Activated CD8-positive, alpha-beta memory T cell treated with anti-CD3 and anti-CD28 coated beads, Interleukin-2, amount 50 U/mL, for 24 hours (primary cell): ENCODE data around the gene EFNA4.

Experiments
- DNase-seq: peaks from one replicate; pipeline ENCODE4 v3.0.0-alpha.2; 2020; ENCODE audit errors: extremely low read depth

Gene EFNA4

DNA sequence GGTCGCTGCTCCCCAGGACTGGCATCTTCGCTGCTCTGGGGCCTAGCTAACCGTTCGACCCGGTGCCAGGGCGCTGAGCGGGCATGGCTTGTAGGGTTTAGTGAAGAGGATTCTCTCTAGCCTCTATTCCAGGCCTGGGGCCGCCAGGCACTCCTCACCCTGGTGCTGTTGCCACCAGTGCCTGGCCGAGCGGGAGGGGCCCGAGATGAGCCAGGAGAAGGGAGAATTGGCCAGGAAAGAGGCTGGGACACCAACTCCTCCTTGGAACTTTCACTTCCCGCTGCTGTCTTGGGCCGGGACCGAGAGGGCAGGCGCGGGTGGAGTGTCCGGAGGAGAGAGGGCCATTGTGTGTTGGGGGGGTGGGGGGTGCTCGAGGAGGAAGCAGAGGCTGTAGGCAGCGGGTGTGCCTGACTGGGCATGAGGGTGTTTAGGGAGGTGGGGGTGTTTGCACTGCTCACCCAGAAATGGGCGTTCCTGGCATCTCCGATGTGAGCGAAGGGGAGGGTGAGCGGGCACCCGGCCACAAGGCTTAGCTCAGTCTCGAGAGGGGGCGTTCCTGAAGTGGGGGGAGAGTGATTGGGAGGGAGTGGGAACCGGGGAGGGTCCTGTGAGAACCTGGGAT, 11.7 kb upstream of the EFNA4 start:
- no peak for DNase-seq

DNA sequence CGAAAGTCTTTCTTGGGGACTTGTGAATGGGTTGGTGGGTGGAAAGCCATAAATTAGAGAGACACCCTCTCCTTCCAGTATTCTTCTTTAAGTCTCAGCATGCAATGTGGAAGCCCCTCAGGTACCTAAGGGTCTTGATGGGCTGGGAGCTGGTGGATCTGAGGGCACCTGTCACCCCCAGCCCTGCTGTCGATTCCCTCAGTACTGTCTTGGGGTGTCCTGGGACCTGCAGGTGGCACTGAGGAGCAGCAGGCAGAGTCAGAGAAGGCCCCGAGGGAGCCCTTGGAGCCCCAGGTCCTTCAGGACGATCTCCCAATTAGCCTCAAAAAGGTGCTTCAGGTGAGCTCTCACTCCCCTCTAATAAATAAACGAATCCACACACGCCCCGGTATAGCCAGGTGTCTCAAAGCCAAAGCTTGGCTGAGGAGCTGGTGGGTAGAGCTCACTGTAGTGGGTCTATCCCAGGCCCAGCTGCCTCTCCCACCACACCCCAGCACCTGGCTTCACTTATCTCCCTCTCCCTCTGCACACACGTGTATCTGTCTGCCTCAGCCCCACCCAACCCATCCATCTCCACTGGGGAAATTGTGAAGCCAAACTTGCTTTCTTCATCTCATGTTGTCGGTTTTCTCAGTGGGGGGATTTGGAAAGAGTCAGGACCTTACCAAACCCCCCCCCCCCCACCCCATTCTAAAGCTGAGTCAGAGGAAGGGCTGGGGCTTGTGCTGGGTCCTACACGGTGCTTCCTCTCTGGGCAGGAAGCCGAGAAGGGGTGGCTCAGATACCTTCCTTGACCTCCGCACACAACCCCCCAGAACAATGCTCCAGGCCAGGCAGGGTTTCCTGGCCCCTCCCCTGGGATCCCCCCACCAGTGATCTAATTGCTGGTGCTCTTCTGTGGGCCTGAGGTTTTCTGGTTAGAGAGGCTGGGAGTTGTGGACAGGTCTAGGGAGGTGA, 10.8 kb upstream of the EFNA4 start:
- DNase-seq: no peak

DNA sequence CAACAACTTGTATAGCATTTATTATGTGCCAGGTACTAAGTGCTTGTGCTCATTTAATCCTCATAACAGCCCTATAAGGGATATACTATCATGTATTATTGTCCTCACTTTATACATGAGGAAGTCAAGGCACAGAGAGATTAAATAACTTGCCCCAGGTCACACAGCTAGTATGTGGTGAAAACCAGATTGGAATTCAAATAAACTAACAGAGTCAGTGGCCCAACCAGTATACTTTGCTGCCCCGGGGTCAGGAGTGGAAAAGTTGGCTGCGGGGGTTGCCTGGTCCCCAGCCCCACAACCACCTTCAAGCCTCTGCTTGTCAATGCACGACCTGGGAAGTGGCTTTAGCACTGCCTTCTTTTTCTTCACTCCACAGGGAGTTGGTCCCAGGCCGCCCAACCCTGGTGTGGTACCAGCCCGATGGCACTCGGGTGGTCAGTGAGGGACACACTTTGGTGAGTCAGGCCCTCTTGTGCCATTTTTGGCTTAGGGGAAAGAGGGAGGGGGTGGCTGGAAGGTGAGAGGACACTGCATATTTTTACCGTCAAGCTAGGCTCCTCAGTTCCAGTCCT, 9.9 kb upstream of the EFNA4 start:
- no peak for DNase-seq

DNA sequence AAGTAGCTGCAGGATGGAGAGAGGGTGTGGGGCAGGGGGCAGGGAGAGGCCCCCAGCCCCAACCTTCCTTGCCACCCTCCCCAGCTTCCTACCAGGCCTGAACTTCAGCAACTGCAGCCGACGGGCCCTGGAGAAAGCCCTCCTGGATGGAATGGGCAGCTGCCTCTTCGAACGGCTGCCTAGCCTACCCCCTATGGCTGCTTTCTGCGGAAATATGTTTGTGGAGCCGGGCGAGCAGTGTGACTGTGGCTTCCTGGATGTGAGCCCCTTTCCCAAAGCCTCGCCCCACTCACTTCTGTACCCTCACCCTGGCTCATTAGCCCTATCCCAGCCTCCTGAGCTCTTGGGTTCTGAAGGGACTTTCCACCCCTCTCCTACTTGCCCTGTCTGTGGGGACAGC, 6.4 kb upstream of the EFNA4 start:
- DNase-seq: no peak

DNA sequence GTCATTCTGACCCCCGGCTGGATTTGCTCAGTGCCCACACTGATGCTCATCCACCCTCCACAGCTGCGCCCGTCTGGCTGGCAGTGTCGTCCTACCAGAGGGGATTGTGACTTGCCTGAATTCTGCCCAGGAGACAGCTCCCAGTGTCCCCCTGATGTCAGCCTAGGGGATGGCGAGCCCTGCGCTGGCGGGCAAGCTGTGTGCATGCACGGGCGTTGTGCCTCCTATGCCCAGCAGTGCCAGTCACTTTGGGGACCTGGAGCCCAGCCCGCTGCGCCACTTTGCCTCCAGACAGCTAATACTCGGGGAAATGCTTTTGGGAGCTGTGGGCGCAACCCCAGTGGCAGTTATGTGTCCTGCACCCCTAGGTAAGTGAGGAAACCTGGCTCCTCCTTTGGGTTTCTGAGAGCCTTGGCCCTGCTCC, 5.7 kb upstream of the EFNA4 start:
- no peak for DNase-seq

DNA sequence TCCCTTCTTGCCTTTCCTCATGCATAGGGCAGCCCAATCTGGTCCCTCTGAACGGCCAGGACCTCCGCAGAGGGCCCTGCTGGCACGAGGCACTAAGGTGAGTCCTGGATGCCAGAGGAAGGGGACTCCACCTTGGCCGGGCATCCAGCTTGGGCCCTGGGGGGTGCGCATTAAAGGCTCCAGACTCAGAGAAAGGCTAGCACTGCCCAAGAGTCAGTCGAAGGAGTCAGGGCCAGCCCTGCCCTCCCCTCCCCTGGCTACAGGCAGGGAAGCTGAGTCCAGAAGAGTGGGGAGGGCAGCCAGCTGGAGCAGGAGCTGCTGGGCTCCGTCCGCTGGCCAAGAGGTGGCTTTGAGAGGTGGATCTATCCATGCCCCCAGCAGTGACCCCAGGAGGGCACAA, 2.8 kb upstream of the EFNA4 start:
- DNase-seq: no peak

DNA sequence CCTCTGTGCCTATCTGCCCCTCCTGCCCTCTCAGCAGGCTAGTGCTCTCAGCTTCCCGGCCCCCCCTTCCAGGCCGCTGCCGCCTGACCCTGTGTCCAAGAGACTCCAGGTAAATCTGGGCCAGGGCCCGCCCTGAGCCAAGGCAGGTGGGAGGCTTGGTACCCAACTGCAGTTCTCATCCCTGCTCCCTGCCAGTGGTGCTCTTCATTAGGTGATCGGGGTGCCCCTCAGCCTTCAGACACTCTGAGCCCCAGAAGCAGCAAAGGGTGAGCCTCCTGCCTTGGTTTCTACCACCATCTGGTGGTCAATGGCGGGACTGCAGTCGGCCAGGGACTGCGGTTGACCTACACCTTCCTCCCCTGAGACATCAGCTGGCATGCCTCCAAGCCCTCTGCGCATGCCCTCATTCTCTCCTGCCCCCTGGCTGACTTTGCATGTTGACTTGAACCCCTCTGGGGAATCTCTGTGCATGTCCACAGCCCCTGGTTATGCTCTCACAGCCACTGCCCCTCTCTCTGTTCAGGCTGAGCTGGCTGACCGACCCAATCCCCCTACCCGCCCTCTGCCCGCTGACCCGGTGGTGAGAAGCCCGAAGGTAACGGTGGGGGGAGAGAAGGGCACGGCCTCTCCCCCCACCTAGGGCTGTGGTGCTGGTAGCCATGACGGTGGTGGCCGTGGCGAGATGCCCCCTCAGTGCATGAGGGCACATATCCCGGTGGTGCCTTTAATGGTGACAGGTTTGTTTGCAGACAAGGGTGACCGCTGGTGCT, 2.0 kb upstream of the EFNA4 start:
- DNase-seq: peak; percentile 85

DNA sequence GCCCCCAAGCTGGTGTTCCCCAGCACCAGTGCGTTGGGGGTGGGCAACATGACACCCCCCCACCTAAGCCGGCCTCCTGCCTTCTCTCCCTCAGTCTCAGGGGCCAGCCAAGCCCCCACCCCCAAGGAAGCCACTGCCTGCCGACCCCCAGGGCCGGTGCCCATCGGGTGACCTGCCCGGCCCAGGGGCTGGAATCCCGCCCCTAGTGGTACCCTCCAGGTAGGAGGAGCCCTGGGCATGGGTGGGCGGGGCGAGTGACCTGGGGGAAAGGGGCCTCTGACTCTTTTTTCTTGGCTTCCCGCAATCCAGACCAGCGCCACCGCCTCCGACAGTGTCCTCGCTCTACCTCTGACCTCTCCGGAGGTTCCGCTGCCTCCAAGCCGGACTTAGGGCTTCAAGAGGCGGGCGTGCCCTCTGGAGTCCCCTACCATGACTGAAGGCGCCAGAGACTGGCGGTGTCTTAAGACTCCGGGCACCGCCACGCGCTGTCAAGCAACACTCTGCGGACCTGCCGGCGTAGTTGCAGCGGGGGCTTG, 1.3 kb upstream of the EFNA4 start:
- no peak for DNase-seq

DNA sequence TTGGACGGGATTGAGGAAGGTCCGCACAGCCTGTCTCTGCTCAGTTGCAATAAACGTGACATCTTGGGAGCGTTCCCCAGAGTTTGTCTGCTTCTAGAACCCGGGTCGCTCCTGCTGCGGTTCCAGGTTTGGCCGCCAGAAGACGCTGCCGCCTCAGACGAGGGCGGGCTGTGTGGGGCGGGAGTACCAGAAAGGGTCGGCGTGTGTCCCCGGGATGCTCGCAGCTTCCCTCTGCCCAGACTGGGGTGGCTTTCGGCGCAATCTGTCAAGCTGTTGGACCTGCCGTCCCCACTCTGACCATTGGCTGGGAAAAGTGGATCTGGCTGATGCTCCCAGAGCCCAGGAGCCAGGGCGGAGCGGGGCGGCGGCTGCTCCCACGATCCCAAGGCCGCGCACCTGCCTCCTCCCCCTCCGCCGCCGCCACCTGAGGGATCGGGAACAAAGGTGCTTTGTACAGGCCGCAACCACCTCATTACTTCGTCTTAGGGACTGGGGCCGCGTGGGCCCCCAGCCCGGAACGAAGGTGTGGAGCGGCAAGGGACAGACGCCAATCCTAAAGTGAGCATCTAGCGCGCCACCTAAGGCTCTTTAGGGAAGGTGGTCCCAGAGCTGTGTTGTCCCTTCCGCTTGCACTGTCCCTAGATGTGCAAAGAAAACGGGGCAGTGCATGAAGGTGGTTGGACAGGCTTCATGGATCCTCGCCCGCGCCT, 683 bp upstream of the EFNA4 start:
- peak; percentile 37 for DNase-seq

DNA sequence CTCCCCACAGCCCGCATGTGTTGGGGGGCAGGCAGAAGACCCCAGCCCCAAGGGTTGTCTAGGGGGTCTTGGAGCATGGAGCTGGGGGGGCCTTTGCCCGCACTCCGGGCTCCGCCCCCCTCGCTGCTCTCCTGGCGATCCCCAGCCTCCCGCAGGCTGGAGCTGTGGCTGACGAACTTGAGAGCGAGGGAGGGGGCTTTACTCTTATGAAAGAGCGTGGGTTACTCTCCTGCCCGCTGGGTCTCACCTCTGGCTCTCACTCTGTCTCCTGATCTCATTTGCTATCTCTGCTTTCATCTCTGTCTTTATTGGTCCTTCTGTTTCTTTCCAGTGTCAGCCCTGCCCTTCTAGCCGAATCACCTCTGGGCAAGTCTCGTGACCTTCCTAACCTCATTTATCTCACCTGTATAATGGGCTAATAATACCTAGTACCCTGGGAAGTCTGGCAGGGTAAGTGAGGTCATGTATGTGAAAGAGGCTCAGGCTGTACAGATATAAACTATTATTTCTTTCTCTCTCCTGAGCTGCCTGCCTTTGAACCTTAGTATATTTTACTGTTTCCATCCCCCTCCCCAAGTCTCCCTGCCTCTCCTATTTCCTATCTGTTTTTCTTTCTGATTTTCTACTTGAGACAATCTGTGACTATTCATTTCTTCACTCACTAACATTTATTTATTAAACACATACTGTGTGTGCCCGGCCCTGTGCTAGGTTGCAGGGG, 731 bp downstream of the EFNA4 start:
- DNase-seq: no peak

DNA sequence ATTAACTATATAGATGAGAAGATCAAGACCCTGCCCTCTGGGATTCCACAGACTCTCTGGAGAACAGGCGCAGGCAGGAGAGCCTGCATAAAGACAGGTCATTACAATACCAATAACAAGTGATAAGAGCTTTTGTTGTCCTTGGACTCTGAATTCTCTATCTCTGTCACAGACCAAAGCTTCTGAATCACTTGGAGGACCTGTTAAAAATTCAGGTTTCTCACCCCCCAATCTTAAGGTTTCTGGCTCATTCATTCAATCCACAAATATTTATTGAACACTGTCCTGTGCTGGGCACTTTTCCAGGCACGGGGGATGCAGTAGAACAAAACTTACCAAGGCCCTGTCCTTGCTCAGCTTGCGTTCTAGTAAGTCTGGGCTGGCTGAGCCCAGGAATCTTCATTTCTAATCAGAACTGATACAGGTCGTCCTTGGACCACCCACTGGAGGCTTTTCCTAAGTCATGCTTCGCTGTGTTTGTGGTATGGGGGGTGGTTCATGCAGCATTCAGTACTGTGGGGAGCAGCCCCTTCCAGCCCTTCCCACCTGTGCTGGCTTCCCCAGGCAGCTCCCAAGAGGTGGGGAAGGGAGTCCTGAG, 1.4 kb downstream of the EFNA4 start:
- no peak for DNase-seq

DNA sequence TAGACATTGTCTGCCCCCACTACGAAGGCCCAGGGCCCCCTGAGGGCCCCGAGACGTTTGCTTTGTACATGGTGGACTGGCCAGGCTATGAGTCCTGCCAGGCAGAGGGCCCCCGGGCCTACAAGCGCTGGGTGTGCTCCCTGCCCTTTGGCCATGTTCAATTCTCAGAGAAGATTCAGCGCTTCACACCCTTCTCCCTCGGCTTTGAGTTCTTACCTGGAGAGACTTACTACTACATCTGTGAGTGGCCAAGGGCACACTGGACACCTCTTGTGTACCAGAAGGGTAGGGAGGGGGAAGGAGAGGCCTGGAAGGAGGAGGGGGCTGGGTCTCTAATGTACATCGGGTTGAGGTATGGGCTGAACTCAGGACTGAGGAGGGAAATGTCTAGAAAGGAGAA, 3.2 kb downstream of the EFNA4 start:
- no peak for DNase-seq

DNA sequence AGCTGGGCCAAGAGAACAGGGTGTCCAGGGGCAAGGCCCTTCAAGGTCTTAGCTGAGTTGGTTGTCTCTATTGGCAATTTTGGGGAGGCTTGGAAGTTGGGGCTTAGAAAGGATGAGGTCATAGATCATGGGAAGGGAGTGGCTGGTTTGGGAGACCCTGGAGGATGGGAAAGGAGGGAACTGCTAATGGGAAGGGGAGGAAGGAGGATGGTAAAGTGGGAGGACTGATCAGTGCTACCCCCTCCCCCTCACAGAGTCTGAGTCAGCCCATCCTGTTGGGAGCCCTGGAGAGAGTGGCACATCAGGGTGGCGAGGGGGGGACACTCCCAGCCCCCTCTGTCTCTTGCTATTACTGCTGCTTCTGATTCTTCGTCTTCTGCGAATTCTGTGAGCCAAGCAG, 5.1 kb downstream of the EFNA4 start:
- DNase-seq: no peak

DNA sequence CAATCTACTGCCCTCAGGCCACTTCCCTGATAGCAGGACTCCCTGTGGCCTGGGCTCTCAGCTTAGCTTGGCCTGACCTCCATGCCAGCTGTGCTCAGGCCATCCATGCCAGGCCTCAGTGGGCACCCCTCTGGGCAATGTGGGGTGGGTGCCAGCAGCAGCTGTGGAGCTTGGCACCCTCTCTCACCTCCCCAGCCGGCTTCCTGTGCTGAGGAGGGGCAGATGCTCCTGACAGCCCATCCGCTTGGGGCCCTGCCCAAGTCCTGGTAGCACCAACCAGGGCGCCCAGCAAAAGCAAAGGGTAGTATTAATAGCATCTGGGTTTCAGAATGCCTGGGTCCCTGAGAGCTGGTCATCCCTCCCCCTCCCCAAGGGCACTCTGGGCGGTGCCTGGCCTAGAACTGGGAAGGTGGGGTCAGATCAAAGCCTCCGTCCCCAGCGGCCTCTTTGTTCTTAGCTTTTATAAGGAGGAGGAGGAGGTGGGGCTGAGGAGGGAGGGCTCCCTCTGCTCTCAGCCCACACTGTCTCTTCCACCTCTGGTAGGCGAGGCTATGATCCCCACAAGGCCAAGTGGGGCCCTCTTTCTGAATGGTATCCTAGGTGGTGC, 6.1 kb downstream of the EFNA4 start:
- DNase-seq: no peak

DNA sequence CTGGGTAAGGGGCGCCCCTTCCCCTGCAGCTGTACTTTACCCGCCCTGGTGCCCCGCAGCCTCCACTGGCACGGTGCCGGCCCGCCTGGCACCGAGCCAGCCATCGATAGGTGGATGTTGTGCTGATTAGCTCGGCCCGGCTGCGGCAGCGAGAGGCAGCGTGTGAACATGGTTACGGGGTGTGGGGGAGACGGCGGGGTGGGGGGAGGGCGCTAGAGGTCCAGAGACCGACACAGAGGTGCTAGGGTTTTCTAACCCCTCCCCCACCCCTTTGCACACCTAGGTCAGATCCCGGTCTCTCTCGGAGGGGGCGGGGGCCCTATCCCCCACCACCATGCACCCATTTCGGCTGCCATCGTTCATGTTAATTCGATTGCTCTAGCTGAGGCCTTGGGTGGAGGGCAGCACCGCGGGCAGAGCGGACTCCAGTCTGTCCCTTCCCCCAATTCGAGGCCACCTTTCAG, 6.7 kb downstream of the EFNA4 start:
- DNase-seq: no peak

DNA sequence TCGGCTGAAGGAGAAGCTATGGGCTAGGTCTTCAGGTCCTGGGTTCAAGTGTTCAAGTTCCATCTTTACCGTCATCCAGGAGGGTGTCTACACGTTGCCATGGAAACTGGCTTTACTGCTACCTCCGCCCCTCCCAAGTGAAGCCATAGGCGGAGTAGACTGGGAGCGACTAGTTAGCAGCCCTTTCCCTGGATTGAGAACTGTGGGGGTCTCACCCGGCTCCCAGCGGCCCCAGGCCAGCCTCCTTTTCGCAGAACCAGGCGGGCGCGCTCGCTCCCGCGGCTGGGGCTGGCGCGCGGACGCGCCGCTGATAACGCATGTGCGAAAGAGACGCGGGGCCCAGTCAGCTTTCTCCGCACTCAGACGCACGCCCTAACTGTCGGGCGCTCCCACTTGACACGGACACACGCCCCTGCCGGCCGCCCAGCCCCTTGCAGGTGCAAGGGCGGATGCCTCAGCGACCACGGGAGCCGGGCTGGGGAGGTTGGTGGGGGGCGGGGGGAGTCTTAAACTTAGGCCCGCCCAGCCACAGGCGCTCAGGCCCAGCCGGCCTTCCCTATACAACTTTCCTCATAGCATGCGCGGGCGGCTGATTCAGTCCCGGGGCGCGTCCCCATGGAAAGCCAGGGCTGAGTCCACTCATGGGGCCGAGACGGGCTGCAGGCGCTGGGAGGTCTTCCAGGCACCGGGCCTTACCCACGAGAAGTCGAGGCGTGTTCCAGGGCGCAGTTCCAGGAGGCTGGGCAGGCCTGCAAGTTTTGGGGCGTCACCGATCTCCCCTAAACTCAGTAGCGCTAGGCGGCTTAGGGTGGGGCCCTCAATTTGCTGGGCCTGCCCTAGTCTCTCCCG, 7.4 kb downstream of the EFNA4 start:
- peak; percentile 53 for DNase-seq

DNA sequence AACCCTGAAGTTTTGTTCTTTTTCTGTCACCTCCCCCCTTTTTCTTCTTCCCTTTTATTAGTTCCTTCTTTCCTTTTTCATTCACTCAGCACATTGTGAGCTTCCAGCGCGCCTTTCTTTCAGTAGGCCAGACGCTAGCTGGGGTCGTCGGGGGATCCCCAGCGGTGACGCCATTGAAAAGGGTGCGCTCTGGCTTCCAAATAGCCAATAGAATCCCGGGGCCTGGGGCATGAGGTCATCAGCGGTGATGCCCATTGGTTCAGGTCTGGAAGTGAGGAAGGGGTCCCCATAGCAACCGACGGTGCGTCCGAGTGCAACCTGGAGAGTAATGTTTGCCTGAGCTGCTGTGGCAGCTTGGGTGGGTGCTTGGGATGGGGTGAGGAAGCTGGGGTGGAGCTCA, 8.2 kb downstream of the EFNA4 start:
- DNase-seq: no peak

DNA sequence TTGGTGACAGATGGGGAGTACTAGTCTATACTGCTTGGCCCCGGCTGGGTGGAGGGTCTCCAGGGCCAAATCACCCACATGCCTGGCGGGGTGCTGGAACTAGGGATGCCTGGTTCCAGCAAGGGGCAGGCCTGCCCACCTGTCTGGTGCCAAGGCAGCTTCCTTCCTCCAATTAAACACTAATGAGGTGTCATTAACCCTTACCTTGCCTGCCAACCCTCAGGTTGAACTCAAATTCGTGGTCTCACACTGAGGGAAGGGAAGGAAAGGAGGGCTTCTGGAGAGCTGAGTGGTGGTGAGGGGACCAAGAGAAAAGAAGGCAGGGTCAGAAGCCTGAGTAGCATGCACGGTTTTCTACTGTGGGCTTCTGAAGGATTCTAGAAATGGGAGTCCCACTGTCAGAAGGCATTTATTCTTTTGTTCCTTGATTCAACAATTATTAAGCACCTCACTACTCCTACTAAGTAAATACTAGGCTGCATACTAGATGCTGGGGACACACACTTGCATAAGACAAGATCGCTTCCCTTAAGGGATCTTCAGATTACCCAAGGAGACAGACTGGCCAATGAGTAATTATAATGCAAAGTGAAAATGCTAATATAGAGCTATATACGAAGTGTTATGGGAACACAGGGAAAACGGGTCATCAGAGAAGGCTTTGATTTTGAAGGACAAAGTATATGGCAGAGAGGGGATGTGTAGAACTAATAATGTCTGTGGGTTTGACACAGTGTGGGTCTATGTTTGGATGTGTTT, 9.2 kb downstream of the EFNA4 start:
- DNase-seq: no peak
